Mesendoderm (in vitro differentiated cells): ENCODE data around the gene CLRN1. TPM values are rescaled to one million over a fixed set of nuclear protein-coding genes. Genes with fewer than 3 reads are reported as not detected.

ENCODE experiments used
- DNase-seq: peaks from one replicate; pipeline ENCODE4 v3.0.0; 2013
- H2AK5ac ChIP-seq: 2 replicates; pipeline ENCODE4 v1.6.1; 2013; ENCODE audit warnings: low read length, inconsistent platforms
- H2BK120ac ChIP-seq: 2 replicates; pipeline ENCODE4 v1.6.1; 2013; ENCODE audit warnings: low read depth, mild to moderate bottlenecking, low read length, moderate library complexity, mixed read lengths
- H2BK15ac ChIP-seq: replicated peaks from 2 replicates; pipeline ENCODE4 v1.6.1; 2013; ENCODE audit warnings: low read depth, mild to moderate bottlenecking, moderate library complexity
- H2BK5ac ChIP-seq: 2 replicates; pipeline ENCODE4 v1.6.1; 2013; ENCODE audit warnings: low read length, inconsistent platforms
- H3K18ac ChIP-seq: 2 replicates; pipeline ENCODE4 v1.6.1; 2013; ENCODE audit warnings: mild to moderate bottlenecking, low read length, mixed read lengths
- H3K23ac ChIP-seq: one replicate; pipeline ENCODE4 v1.6.1; 2013; ENCODE audit warnings: low read length
- H3K27ac ChIP-seq: 2 replicates; pipeline ENCODE4 v1.5.1; 2013; ENCODE audit warnings: low read depth, mild to moderate bottlenecking, inconsistent platforms, low read length, moderate library complexity
- H3K27me3 ChIP-seq: 2 replicates; pipeline ENCODE4 v1.6.1; 2013; ENCODE audit warnings: low read length, control low read depth, mild to moderate bottlenecking, inconsistent platforms; ENCODE audit not compliant: insufficient read depth, poor library complexity
- H3K36me3 ChIP-seq: 2 replicates; pipeline ENCODE4 v1.6.1; 2013; ENCODE audit warnings: low read length, inconsistent platforms; ENCODE audit not compliant: control insufficient read depth, insufficient read depth
- H3K4ac ChIP-seq: one replicate; pipeline ENCODE4 v1.6.1; 2013; ENCODE audit warnings: low read depth, mild to moderate bottlenecking, low read length, moderate library complexity
- H3K4me1 ChIP-seq: 2 replicates; pipeline ENCODE4 v1.6.1; 2013; ENCODE audit warnings: low read depth, low read length, inconsistent platforms; ENCODE audit not compliant: control insufficient read depth
- H3K4me2 ChIP-seq: 2 replicates; pipeline ENCODE4 v1.6.1; 2013; ENCODE audit warnings: low read length
- H3K4me3 ChIP-seq: 2 replicates; pipeline ENCODE4 v1.5.1; 2013; ENCODE audit warnings: mild to moderate bottlenecking, low read length
- H3K56ac ChIP-seq: one replicate; pipeline ENCODE4 v1.6.1; 2013; ENCODE audit warnings: low read length
- H3K79me1 ChIP-seq: 2 replicates; pipeline ENCODE4 v1.6.1; 2013; ENCODE audit warnings: low read length, inconsistent platforms
- H3K79me2 ChIP-seq: 2 replicates; pipeline ENCODE4 v1.6.1; 2013; ENCODE audit warnings: mild to moderate bottlenecking, low read length; ENCODE audit not compliant: control insufficient read depth, insufficient read depth
- H3K9ac ChIP-seq: 2 replicates; pipeline ENCODE4 v1.6.1; 2013; ENCODE audit warnings: low read length, inconsistent platforms
- H4K5ac ChIP-seq: one replicate; pipeline ENCODE4 v1.6.1; 2013; ENCODE audit warnings: low read length
- H4K8ac ChIP-seq: one replicate; pipeline ENCODE4 v1.6.1; 2013; ENCODE audit warnings: low read depth, mild to moderate bottlenecking, control low read depth, low read length, moderate library complexity
- whole genome bisulfite sequencing: extraction: QIAGEN DNeasy Blood & Tissue Kit; methylation state at CpG from one replicate; pipeline ENCODE4 v1.1.7; 2013; ENCODE audit warnings: low lambda C conversion rate, missing lambda C conversion rate; ENCODE audit not compliant: insufficient coverage; ENCODE audit errors: extremely low coverage; 5-methylcytosine and 5-hydroxymethylcytosine counted together
- polyA plus RNA-seq, 2 experiments: library from polyadenylated mRNA; stranded (reverse); fragments of 200-250 nt; gene quantifications; one replicate each; pipeline ENCODE4 v1.2.3, GENCODE V29; 2013

Gene CLRN1, protein sequence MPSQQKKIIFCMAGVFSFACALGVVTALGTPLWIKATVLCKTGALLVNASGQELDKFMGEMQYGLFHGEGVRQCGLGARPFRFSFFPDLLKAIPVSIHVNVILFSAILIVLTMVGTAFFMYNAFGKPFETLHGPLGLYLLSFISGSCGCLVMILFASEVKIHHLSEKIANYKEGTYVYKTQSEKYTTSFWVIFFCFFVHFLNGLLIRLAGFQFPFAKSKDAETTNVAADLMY
- not detected for polyA plus RNA-seq (2013, experiment 1 of 2)
- not detected for polyA plus RNA-seq (2013, experiment 2 of 2)

GRCh38 chr3:150972366-150973071 is at the start of gene CLRN1:
Gene CLRN1 (minus strand): TSS chr3:150972727. CDS start chr3:150972708, 19 bp downstream.
- DNase-seq: peak; percentile 13
- Histone ChIP-seq H2AK5ac (no peak within 1 kb of the TSS), H3K27ac (no peak within 1 kb of the TSS), H3K9ac (no peak within 1 kb of the TSS), H3K23ac (no peak within 1 kb of the TSS), H2BK15ac (no peak within 1 kb of the TSS), H3K79me2 (no peaks in the 10 kb centered on the region), H2BK5ac (peak within 1 kb of the TSS; percentile 6), H3K4ac (no peak within 1 kb of the TSS), H3K4me3 (no peak within 1 kb of the TSS), H3K36me3 (no peaks in the 10 kb centered on the region), H4K5ac (no peak within 1 kb of the TSS), H3K4me1 (no peaks in the 10 kb centered on the region), H3K4me2 (no peak within 1 kb of the TSS), H2BK120ac (no peak within 1 kb of the TSS), H3K79me1 (no peaks in the 10 kb centered on the region), H3K56ac (no peak within 1 kb of the TSS), H3K27me3 (no peaks in the 10 kb centered on the region), H3K18ac (no peak within 1 kb of the TSS), H4K8ac (no peak within 1 kb of the TSS)
- no CpG with 5 or more reads among the region's 18 CpGs for WGBS

GRCh38 chr3:151016478-151016795 is 43.9 kb upstream of the CLRN1 start:
- no peaks in the 10 kb centered on the region for H3K27me3 ChIP-seq

GRCh38 chr3:151015767-151016477 is 43.4 kb upstream of the CLRN1 start:
- Histone ChIP-seq H3K56ac (no peak overlapping the region), H3K27ac (no peak overlapping the region)
- no CpG with 5 or more reads among the region's 3 CpGs for WGBS

More at GRCh38 chr3:151016478-151016795, 43.9 kb upstream of the CLRN1 start:
- H3K9ac ChIP-seq: no peak overlapping the region
- no peak overlapping the region for H4K8ac ChIP-seq
- no peaks in the 10 kb centered on the region for H3K79me1 ChIP-seq
- no peak overlapping the region for H3K27ac ChIP-seq
- H3K23ac ChIP-seq: no peak overlapping the region
- H2BK15ac ChIP-seq: no peak overlapping the region
- no peak overlapping the region for H4K5ac ChIP-seq
- no peak overlapping the region for H3K4me3 ChIP-seq
- H2AK5ac ChIP-seq: no peak overlapping the region
- H3K18ac ChIP-seq: no peak overlapping the region
- H3K4me1 ChIP-seq: peaks cover 2% of the 10 kb centered on the region
- H3K4me2 ChIP-seq: no peak overlapping the region
- H3K36me3 ChIP-seq: no peaks in the 10 kb centered on the region
- H3K56ac ChIP-seq: no peak overlapping the region
- H2BK120ac ChIP-seq: no peak overlapping the region
- no peak overlapping the region for H2BK5ac ChIP-seq
- no peaks in the 10 kb centered on the region for H3K79me2 ChIP-seq
- no CpG with 5 or more reads among the region's 2 CpGs for WGBS
- no peak overlapping the region for H3K4ac ChIP-seq
- DNase-seq: no peak

DNA sequence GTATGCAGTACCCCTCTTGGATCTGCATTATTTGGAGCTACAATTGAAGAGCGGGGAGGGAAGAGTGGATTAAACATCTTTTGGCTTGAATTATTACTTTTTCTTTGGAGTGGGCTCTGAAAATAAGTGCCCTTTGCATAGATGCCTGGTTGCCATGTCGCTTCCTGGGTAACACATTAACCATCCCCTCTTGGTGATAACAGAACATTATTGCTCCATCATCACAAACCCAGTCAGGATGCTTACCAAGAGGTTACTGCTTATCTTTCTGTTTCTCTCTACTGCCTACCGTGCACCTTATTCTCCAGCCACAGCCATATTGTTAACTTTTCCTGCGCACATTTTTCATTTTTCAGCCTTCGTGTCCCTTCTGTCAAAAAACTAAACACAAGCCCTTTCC is 42.7 kb upstream of the CLRN1 start:
- DNase-seq: no peak
- H2BK5ac ChIP-seq: no peak overlapping the region
- H2BK15ac ChIP-seq: no peak overlapping the region
- H3K23ac ChIP-seq: no peak overlapping the region
- H3K4me1 ChIP-seq: peaks cover 2% of the 10 kb centered on the region
- H3K9ac ChIP-seq: no peak overlapping the region
- H3K36me3 ChIP-seq: no peaks in the 10 kb centered on the region
- no peaks in the 10 kb centered on the region for H3K27me3 ChIP-seq
- H3K18ac ChIP-seq: no peak overlapping the region
- no peak overlapping the region for H2AK5ac ChIP-seq
- H3K4me2 ChIP-seq: no peak overlapping the region
- H4K8ac ChIP-seq: no peak overlapping the region
- H3K27ac ChIP-seq: no peak overlapping the region
- H3K4ac ChIP-seq: no peak overlapping the region
- no peak overlapping the region for H4K5ac ChIP-seq
- WGBS: no CpG with 5 or more reads among the region's 5 CpGs
- H3K4me3 ChIP-seq: no peak overlapping the region
- H2BK120ac ChIP-seq: no peak overlapping the region
- H3K79me1 ChIP-seq: no peaks in the 10 kb centered on the region
- no peaks in the 10 kb centered on the region for H3K79me2 ChIP-seq
- no peak overlapping the region for H3K56ac ChIP-seq

More at GRCh38 chr3:151015767-151016477, 43.4 kb upstream of the CLRN1 start:
- H3K27me3 ChIP-seq: no peaks in the 10 kb centered on the region
- no peak overlapping the region for H3K9ac ChIP-seq
- H3K36me3 ChIP-seq: no peaks in the 10 kb centered on the region
- no peaks in the 10 kb centered on the region for H3K79me1 ChIP-seq
- H4K5ac ChIP-seq: no peak overlapping the region
- H3K18ac ChIP-seq: no peak overlapping the region
- H2BK15ac ChIP-seq: no peak overlapping the region
- H2AK5ac ChIP-seq: no peak overlapping the region
- no peak overlapping the region for H3K4ac ChIP-seq
- H2BK120ac ChIP-seq: no peak overlapping the region
- no peak for DNase-seq
- H3K79me2 ChIP-seq: no peaks in the 10 kb centered on the region
- H3K23ac ChIP-seq: no peak overlapping the region
- no peak overlapping the region for H3K4me3 ChIP-seq
- H3K4me2 ChIP-seq: no peak overlapping the region
- H4K8ac ChIP-seq: no peak overlapping the region
- H2BK5ac ChIP-seq: no peak overlapping the region
- peaks cover 2% of the 10 kb centered on the region for H3K4me1 ChIP-seq

DNA sequence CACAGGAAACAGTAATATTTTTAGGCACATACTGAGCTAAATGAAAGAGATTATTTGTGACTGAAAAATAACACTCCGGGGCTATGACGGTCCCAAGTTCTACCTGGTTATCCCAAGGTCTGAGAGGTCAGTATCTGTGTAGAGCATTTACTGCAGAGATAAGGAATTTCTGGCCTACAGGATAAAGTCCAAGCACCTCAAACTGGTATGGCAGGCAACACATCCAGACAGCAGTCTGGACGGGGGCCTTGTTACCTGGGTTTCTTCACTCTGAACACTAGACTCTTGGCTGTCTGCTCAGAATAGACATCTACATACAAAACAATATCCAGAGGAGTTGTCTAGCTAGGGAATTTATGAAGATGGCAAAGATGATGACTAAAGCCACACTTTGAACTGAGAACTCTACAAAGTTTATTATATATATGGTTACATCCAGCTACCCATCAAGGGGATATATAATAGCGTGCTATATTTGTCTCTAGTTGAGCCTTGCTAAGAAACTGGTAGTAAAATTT is 42.0 kb upstream of the CLRN1 start:
- H3K56ac ChIP-seq: no peak overlapping the region
- H3K79me1 ChIP-seq: no peaks in the 10 kb centered on the region
- H3K36me3 ChIP-seq: no peaks in the 10 kb centered on the region
- no peak overlapping the region for H3K4ac ChIP-seq
- H4K5ac ChIP-seq: no peak overlapping the region
- H3K4me2 ChIP-seq: no peak overlapping the region
- H2AK5ac ChIP-seq: no peak overlapping the region
- no peak overlapping the region for H2BK5ac ChIP-seq
- no peak overlapping the region for H4K8ac ChIP-seq
- H3K27ac ChIP-seq: no peak overlapping the region
- no peaks in the 10 kb centered on the region for H3K79me2 ChIP-seq
- no peak for DNase-seq
- WGBS: no CpG with 5 or more reads among the region's 4 CpGs
- H3K27me3 ChIP-seq: no peaks in the 10 kb centered on the region
- H3K4me1 ChIP-seq: peaks cover 2% of the 10 kb centered on the region
- no peak overlapping the region for H3K9ac ChIP-seq
- no peak overlapping the region for H3K23ac ChIP-seq
- no peak overlapping the region for H3K18ac ChIP-seq
- no peak overlapping the region for H3K4me3 ChIP-seq
- H2BK15ac ChIP-seq: no peak overlapping the region
- H2BK120ac ChIP-seq: no peak overlapping the region
